HG03439 (cell line): ENCODE data around the gene SYNGR4.
"Not testable (repeated sequence)": the region's sequence is repeated elsewhere in the genome, so short reads cannot be mapped to it uniquely, and the experiment has no call there.

ENCODE experiments used
- ATAC-seq: cut with Tn5 transposase; IDR thresholded peaks from one replicate; pipeline ENCODE4 v1.9.1; 2021; ENCODE audit warnings: mild to moderate bottlenecking, moderate library complexity; ENCODE audit not compliant: unreplicated experiment

Gene SYNGR4

GRCh38 chr19:48363810-48364597, at the start of gene SYNGR4, which contains the start of gene TMEM143:
SYNGR4 (plus strand) TSS chr19:48364367; CDS start chr19:48365843, 1,476 bp downstream.
TMEM143 (minus strand) TSS chr19:48363940; CDS start chr19:48363920, 20 bp downstream.
- ATAC-seq: peak; percentile 84

GRCh38 chr19:48315712-48316111, 48.5 kb upstream of the SYNGR4 start:
- ATAC-seq: no peak

GRCh38 chr19:48317708-48317960, 46.5 kb upstream of the SYNGR4 start:
- not testable (repeated sequence) for ATAC-seq

GRCh38 chr19:48318286-48318987, 45.7 kb upstream of the SYNGR4 start:
- ATAC-seq: no peak

- ATAC-seq: no peak
Observed at GRCh38 chr19:48319647-48320541, 44.3 kb upstream of the SYNGR4 start.

GRCh38 chr19:48321372-48321621, 42.9 kb upstream of the SYNGR4 start:
- peak; percentile 41 for ATAC-seq

GRCh38 chr19:48321622-48322591, 42.3 kb upstream of the SYNGR4 start:
- ATAC-seq: peak; percentile 64

- ATAC-seq: no peak
Observed at GRCh38 chr19:48325265-48325910, 38.8 kb upstream of the SYNGR4 start, which contains the start of gene EMP3. EMP3 (plus strand) TSS chr19:48325552; CDS start chr19:48326845, 1,293 bp downstream.

GRCh38 chr19:48329167-48329891, 34.8 kb upstream of the SYNGR4 start:
- ATAC-seq: no peak

GRCh38 chr19:48330012-48330681, 34.0 kb upstream of the SYNGR4 start:
- peak; percentile 29 for ATAC-seq

- ATAC-seq: no peak
Observed at GRCh38 chr19:48332351-48332661, 31.9 kb upstream of the SYNGR4 start.

- peak; percentile 55 for ATAC-seq
Observed at GRCh38 chr19:48332662-48333466, 31.3 kb upstream of the SYNGR4 start.

GRCh38 chr19:48333467-48334384, 30.4 kb upstream of the SYNGR4 start:
- peak; percentile 49 for ATAC-seq

- ATAC-seq: no peak
Observed at GRCh38 chr19:48338253-48338755, 25.9 kb upstream of the SYNGR4 start.

- no peak for ATAC-seq
Observed at GRCh38 chr19:48338802-48339503, 25.2 kb upstream of the SYNGR4 start.

- ATAC-seq: no peak
Observed at GRCh38 chr19:48340995-48341394, 23.2 kb upstream of the SYNGR4 start.
